Fibroblast of lung (primary cell): ENCODE results near the gene KRTAP24-1. TPM values are rescaled to one million over a fixed set of nuclear protein-coding genes. Genes with fewer than 3 reads are reported as not detected.

Experiments used
- DNase-seq, 2 donors: peaks; one replicate each; pipeline versions ENCODE4 v3.0.0 to v3.0.0-alpha.2; 2010; ENCODE audit warnings: low read depth in 2 of 2
- H2AFZ ChIP-seq: 2 replicates; pipeline ENCODE4 v1.5.1; 2012; ENCODE audit warnings: low read length, control low read depth, inconsistent platforms
- H3K27ac ChIP-seq: 2 replicates; pipeline ENCODE4 v1.5.1; 2011; ENCODE audit warnings: low read length, control low read depth; ENCODE audit not compliant: insufficient read depth
- H3K27me3 ChIP-seq: 2 replicates; pipeline ENCODE4 v1.5.1; 2011; ENCODE audit warnings: mild to moderate bottlenecking, low read length; ENCODE audit not compliant: control insufficient read depth, insufficient read depth
- H3K36me3 ChIP-seq: 2 replicates; pipeline ENCODE4 v1.5.1; 2011; ENCODE audit warnings: low read length; ENCODE audit not compliant: control insufficient read depth, insufficient read depth
- H3K4me1 ChIP-seq: 2 replicates; pipeline ENCODE4 v1.5.1; 2011; ENCODE audit warnings: low read length; ENCODE audit not compliant: control insufficient read depth, insufficient read depth; ENCODE audit errors: extremely low read depth
- H3K4me2 ChIP-seq: 2 replicates; pipeline ENCODE4 v1.5.1; 2011; ENCODE audit warnings: low read length, control low read depth; ENCODE audit not compliant: insufficient read depth; ENCODE audit errors: extremely low read depth
- H3K4me3 ChIP-seq, 4 experiments: fragments of 200-600 bp in 1 of 4; sonication (generic) in 1 of 4; replicated peaks in 1 of 4; 2 replicates each; pipeline ENCODE4 v1.5.1; 2011 to 2016; ENCODE audit warnings: low read length in 4 of 4, low read depth in 3 of 4, mild to moderate bottlenecking in 3 of 4, control low read depth in 2 of 4, inconsistent platforms in 1 of 4, mixed read lengths in 1 of 4; ENCODE audit not compliant: insufficient read depth in 1 of 4; ENCODE audit errors: control extremely low read depth in 1 of 4
- H3K79me2 ChIP-seq: 2 replicates; pipeline ENCODE4 v1.5.1; 2012; ENCODE audit warnings: mild to moderate bottlenecking, low read length, inconsistent platforms; ENCODE audit not compliant: control insufficient read depth, insufficient read depth
- H3K9ac ChIP-seq: 2 replicates; pipeline ENCODE4 v1.5.1; 2011; ENCODE audit warnings: mild to moderate bottlenecking, low read length, control low read depth; ENCODE audit not compliant: insufficient read depth
- H3K9me3 ChIP-seq: 2 replicates; pipeline ENCODE4 v1.5.1; 2012; ENCODE audit warnings: low read depth, low read length; ENCODE audit not compliant: control insufficient read depth, insufficient read depth
- H4K20me1 ChIP-seq: 2 replicates; pipeline ENCODE4 v1.5.1; 2011; ENCODE audit warnings: low read length; ENCODE audit not compliant: control insufficient read depth, insufficient read depth; ENCODE audit errors: extremely low read depth
- CTCF ChIP-seq, 2 donors: IDR thresholded peaks in 1 of 2; conservative IDR thresholded peaks in 1 of 2; 1 replicate in 1 of 2; 2 replicates in 1 of 2; pipeline ENCODE4 v1.5.1; 2011 to 2012; ENCODE audit warnings: low read length in 2 of 2, control low read depth in 1 of 2, inconsistent platforms in 1 of 2, low read depth in 1 of 2, mild to moderate bottlenecking in 1 of 2
- EZH2 ChIP-seq: IDR thresholded peaks from 2 replicates; pipeline ENCODE4 v1.5.1; 2012; ENCODE audit warnings: low read length, control low read depth, mild to moderate bottlenecking; ENCODE audit errors: missing control alignments
- polyA plus RNA-seq, 2 donors: library from polyadenylated mRNA; depleted of rRNA in 1 of 2; stranded (reverse) in 1 of 2; unstranded in 1 of 2; fragments of >200 nt; gene quantifications; 2 replicates each; pipeline ENCODE4 v1.2.1, GENCODE V29; 2011 to 2012; ENCODE audit warnings: missing spikeins in 1 of 2
- total RNA-seq: library from RNA; depleted of rRNA; stranded (reverse); fragments of >200 nt; gene quantifications from 2 replicates; pipeline ENCODE4 v1.2.1, GENCODE V29; 2014

KRTAP24-1 gene
- total and polyA plus RNA-seq, 2 donors (not counting 1 experiment from before 2014, with no cell fraction given), result not detected

GRCh38 chr21:30305136-30305535, 22.4 kb upstream of the KRTAP24-1 start:
- H3K36me3 ChIP-seq, result no peaks in the 10 kb centered on the region
- no peaks in the 10 kb centered on the region for H3K4me1 ChIP-seq
- H2AFZ ChIP-seq, result no peak overlapping the region
- H4K20me1 ChIP-seq, result no peaks in the 10 kb centered on the region
- H3K9me3 ChIP-seq, result no peaks in the 10 kb centered on the region
- H3K79me2 ChIP-seq, result no peaks in the 10 kb centered on the region
- no peak for DNase-seq
- H3K27ac ChIP-seq, result no peak overlapping the region
- no peaks in the 10 kb centered on the region for H3K27me3 ChIP-seq
- H3K4me2 ChIP-seq, result no peak overlapping the region
- no peak overlapping the region for H3K9ac ChIP-seq
- no peak overlapping the region for H3K4me3 ChIP-seq
- TF ChIP-seq EZH2 (no peak), CTCF (conservative IDR thresholded peaks at IDR 0.05 in 1 of 2, IDR thresholded peaks at IDR 0.05 in 1 of 2; ENCODE audit: low read depth in 1 of 2, low read length in 2 of 2) (no peak)

GRCh38 chr21:30289215-30289614, 6.5 kb upstream of the KRTAP24-1 start, which contains the start of gene KRTAP25-1:
Gene KRTAP25-1, minus strand, starts transcription at chr21:30289514. Its CDS starts 24 bp downstream, at chr21:30289490.
- H3K4me2 ChIP-seq, result no peak within 1 kb of the TSS
- no peaks in the 10 kb centered on the region for H3K79me2 ChIP-seq
- no peak within 1 kb of the TSS for H2AFZ ChIP-seq
- no peaks in the 10 kb centered on the region for H3K27me3 ChIP-seq
- H3K36me3 ChIP-seq, result no peaks in the 10 kb centered on the region
- H4K20me1 ChIP-seq, result no peaks in the 10 kb centered on the region
- H3K4me1 ChIP-seq, result no peaks in the 10 kb centered on the region
- TF ChIP-seq EZH2, result no peak
- TF ChIP-seq CTCF (conservative IDR thresholded peaks at IDR 0.05 in 1 of 2, IDR thresholded peaks at IDR 0.05 in 1 of 2; ENCODE audit: low read depth in 1 of 2, low read length in 2 of 2), result no peak
- H3K27ac ChIP-seq, result no peak within 1 kb of the TSS
- no peak within 1 kb of the TSS for H3K9ac ChIP-seq
- no peak within 1 kb of the TSS for H3K4me3 ChIP-seq
- H3K9me3 ChIP-seq, result no peaks in the 10 kb centered on the region
- DNase-seq, result no peak

- H3K79me2 ChIP-seq, result no peaks in the 10 kb centered on the region
- no peak overlapping the region for H3K9ac ChIP-seq
- H2AFZ ChIP-seq, result no peak overlapping the region
- H3K4me3 ChIP-seq, result no peak overlapping the region
- H3K27me3 ChIP-seq, result no peaks in the 10 kb centered on the region
- no peaks in the 10 kb centered on the region for H3K9me3 ChIP-seq
- no peaks in the 10 kb centered on the region for H3K36me3 ChIP-seq
- no peak overlapping the region for H3K4me2 ChIP-seq
- H3K4me1 ChIP-seq, result no peaks in the 10 kb centered on the region
- TF ChIP-seq CTCF (conservative IDR thresholded peaks at IDR 0.05 in 1 of 2, IDR thresholded peaks at IDR 0.05 in 1 of 2; ENCODE audit: low read depth in 1 of 2, low read length in 2 of 2) (no peak), EZH2 (no peak)
- H4K20me1 ChIP-seq, result no peaks in the 10 kb centered on the region
- no peak for DNase-seq
- no peak overlapping the region for H3K27ac ChIP-seq
Measured at GRCh38 chr21:30271611-30272010, 11.1 kb downstream of the KRTAP24-1 start.
